ENCODE measurements around the gene NMU.

DNA sequence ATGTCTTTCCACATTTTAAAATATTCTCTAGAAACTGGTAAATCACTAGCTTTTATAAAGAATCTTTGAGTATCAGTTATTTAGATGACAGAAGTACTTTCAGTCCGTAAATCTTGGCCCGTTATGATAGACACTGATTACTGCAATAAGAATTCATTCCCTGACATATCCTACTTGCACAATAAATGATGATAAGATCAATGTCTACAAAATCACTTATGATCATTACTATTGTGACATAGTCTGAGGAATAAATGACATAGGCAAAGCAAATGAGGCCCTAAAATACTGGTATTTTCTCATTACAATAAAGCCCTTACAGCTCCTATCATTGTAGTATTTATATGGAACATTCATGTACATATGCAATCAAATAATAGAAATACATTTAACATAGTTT lies 37.5 kb downstream of the NMU start:
- TF ChIP-seq CTCF (conservative IDR thresholded peaks at IDR 0.05) (no peak), ZFX (IDR thresholded peaks at IDR 0.05) (no peak)

Data from C4-2B (cell line).